ENCODE measurements around the gene RAX.

GRCh38 chr18:59279722-59280121, 6.5 kb upstream of the RAX start:
- TF ChIP-seq CTCF (IDR thresholded peaks at IDR 0.05; ENCODE audit: borderline replicate concordance, extremely low read depth, low read length, poor library complexity, severe bottlenecking) (no peak), EZH2 (IDR thresholded peaks at IDR 0.05; ENCODE audit: borderline replicate concordance, low read depth, low read length, severe bottlenecking) (no peak)

Data from DND-41 (cell line).